ENCODE data around the gene ADARB2. TPM values are rescaled to one million over a fixed set of nuclear protein-coding genes. Genes with fewer than 3 reads are reported as not detected.

Gene ADARB2
- total and polyA plus RNA-seq, 4 donors, result 0.55 to 0.70 (median 0.59) TPM; not detected in 1

DNA sequence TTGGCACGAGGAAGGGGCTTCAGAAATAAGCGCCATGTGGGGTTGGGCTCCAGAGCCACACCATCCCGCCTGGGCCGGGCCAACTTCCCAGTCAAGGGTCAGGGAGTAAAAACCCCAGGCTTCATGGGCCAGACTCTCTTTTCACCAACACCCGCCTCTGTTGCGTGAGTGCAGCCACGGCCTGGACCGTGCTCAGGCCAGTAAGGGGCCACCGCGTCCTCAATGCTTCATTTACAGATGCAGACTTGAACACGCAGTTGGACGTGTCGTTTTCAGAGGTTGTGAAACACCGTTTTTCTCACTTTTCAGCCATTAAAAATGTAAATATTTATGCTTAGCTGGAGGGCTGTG is 520.1 kb downstream of the ADARB2 start:
- H3K4me1 ChIP-seq (ENCODE audit: control insufficient read depth in 4 of 4, insufficient read depth in 4 of 4, low read length in 3 of 4), result no peaks in the 10 kb centered on the region
- WGBS, result 89% methylated on average over 14 of the region's 14 CpGs
- no peak overlapping the region for H3K9ac ChIP-seq (ENCODE audit: low read depth in 1 of 2, low read length in 2 of 2)
- H3K27me3 ChIP-seq (ENCODE audit: control insufficient read depth in 4 of 4, insufficient read depth in 4 of 4, low read length in 3 of 4), result no peaks in the 10 kb centered on the region
- H3K9me3 ChIP-seq (ENCODE audit: control insufficient read depth in 4 of 4, low read length in 3 of 4), result peaks cover 0 to 4% (median 1%) of the 10 kb centered on the region in 4 donors
- DNase-seq (ENCODE audit: low spot score), result no peak
- no peak for TF ChIP-seq YY1 (IDR thresholded peaks at IDR 0.05)
- TF ChIP-seq, protein P1, sequence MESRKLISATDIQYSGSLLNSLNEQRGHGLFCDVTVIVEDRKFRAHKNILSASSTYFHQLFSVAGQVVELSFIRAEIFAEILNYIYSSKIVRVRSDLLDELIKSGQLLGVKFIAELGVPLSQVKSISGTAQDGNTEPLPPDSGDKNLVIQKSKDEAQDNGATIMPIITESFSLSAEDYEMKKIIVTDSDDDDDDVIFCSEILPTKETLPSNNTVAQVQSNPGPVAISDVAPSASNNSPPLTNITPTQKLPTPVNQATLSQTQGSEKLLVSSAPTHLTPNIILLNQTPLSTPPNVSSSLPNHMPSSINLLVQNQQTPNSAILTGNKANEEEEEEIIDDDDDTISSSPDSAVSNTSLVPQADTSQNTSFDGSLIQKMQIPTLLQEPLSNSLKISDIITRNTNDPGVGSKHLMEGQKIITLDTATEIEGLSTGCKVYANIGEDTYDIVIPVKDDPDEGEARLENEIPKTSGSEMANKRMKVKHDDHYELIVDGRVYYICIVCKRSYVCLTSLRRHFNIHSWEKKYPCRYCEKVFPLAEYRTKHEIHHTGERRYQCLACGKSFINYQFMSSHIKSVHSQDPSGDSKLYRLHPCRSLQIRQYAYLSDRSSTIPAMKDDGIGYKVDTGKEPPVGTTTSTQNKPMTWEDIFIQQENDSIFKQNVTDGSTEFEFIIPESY (IDR thresholded peaks at IDR 0.05), result no peak
- TF ChIP-seq FOXA2 (IDR thresholded peaks at IDR 0.05), result no peak
- TF ChIP-seq EGR1 (IDR thresholded peaks at IDR 0.05; ENCODE audit: low read depth in 2 of 2), result no peak
- no peak for TF ChIP-seq HNF4G (IDR thresholded peaks at IDR 0.05)
- TF ChIP-seq SP1 (IDR thresholded peaks at IDR 0.05), result no peak
- TF ChIP-seq HNF4A (conservative IDR thresholded peaks at IDR 0.05), result no peak
- TF ChIP-seq, protein P2, sequence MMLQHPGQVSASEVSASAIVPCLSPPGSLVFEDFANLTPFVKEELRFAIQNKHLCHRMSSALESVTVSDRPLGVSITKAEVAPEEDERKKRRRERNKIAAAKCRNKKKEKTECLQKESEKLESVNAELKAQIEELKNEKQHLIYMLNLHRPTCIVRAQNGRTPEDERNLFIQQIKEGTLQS (IDR thresholded peaks at IDR 0.05), result no peak
- no peak for TF ChIP-seq RXRA (IDR thresholded peaks at IDR 0.05)
- TF ChIP-seq GABPA (IDR thresholded peaks at IDR 0.05 in 1 of 2, conservative IDR thresholded peaks at IDR 0.05 in 1 of 2), result no peak
- no peak for TF ChIP-seq NR2F2 (IDR thresholded peaks at IDR 0.05)
- TF ChIP-seq, protein P3, sequence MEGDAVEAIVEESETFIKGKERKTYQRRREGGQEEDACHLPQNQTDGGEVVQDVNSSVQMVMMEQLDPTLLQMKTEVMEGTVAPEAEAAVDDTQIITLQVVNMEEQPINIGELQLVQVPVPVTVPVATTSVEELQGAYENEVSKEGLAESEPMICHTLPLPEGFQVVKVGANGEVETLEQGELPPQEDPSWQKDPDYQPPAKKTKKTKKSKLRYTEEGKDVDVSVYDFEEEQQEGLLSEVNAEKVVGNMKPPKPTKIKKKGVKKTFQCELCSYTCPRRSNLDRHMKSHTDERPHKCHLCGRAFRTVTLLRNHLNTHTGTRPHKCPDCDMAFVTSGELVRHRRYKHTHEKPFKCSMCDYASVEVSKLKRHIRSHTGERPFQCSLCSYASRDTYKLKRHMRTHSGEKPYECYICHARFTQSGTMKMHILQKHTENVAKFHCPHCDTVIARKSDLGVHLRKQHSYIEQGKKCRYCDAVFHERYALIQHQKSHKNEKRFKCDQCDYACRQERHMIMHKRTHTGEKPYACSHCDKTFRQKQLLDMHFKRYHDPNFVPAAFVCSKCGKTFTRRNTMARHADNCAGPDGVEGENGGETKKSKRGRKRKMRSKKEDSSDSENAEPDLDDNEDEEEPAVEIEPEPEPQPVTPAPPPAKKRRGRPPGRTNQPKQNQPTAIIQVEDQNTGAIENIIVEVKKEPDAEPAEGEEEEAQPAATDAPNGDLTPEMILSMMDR (IDR thresholded peaks at IDR 0.05; ENCODE audit: low read depth, low read length, missing input control), result no peak
- TF ChIP-seq RAD21 (IDR thresholded peaks at IDR 0.05), result no peak
- TF ChIP-seq JUND (IDR thresholded peaks at IDR 0.05), result no peak
- no peaks in the 10 kb centered on the region for H3K36me3 ChIP-seq (ENCODE audit: control insufficient read depth in 4 of 4, insufficient read depth in 3 of 4, low read depth in 1 of 4, low read length in 3 of 4)
- no peak overlapping the region for H3K4me3 ChIP-seq (ENCODE audit: low read depth in 1 of 3, low read length in 3 of 3)
- no peak overlapping the region for H3K27ac ChIP-seq (ENCODE audit: low read depth in 1 of 2, low read length in 2 of 2)

DNA sequence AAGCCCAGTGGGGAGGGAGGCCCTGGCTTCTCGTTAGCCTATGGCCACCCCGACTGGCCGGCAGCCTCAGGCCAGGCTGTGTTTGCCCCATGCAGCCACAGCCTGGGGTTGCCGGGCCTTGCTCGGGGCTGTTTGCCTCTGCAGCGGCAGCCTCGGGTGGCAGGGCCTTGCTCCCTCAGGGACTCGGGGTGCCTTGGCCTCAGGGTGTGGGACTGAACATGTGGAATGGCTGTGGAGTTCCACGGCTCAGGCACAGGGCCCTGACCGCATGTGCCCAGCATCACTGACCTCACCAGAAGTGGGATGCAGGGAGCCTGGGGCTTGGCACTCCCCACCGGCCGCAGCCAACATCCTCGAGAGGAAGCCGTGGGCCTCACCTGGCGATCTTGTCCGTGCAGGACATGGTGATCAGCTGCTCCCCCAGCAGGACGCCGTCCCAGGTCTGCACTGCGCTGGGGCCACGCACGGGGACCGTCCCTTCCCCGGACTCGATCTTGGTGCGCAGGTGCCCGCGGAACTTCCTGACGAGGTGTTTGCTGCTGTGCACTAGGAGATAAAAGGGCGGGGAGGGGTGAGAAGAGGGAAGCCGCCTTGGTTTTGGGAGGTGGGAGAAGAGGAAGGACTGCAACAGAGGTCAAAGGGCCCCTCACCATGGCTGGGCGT is 520.6 kb downstream of the ADARB2 start:
- no peak for DNase-seq (ENCODE audit: low spot score)
- Histone ChIP-seq H3K4me3 (ENCODE audit: low read depth in 1 of 3, low read length in 3 of 3) (no peak overlapping the region), H3K9me3 (ENCODE audit: control insufficient read depth in 4 of 4, low read length in 3 of 4) (peaks cover 0 to 4% (median 1%) of the 10 kb centered on the region in 4 donors), H3K4me1 (ENCODE audit: control insufficient read depth in 4 of 4, insufficient read depth in 4 of 4, low read length in 3 of 4) (no peaks in the 10 kb centered on the region), H3K9ac (ENCODE audit: low read depth in 1 of 2, low read length in 2 of 2) (no peak overlapping the region), H3K27me3 (ENCODE audit: control insufficient read depth in 4 of 4, insufficient read depth in 4 of 4, low read length in 3 of 4) (no peaks in the 10 kb centered on the region), H3K27ac (ENCODE audit: low read depth in 1 of 2, low read length in 2 of 2) (no peak overlapping the region), H3K36me3 (ENCODE audit: control insufficient read depth in 4 of 4, insufficient read depth in 3 of 4, low read depth in 1 of 4, low read length in 3 of 4) (no peaks in the 10 kb centered on the region)
- TF ChIP-seq HNF4A (conservative IDR thresholded peaks at IDR 0.05) (no peak), YY1 (IDR thresholded peaks at IDR 0.05) (no peak), JUND (IDR thresholded peaks at IDR 0.05) (no peak), NR2F2 (IDR thresholded peaks at IDR 0.05) (no peak), EGR1 (IDR thresholded peaks at IDR 0.05; ENCODE audit: low read depth in 2 of 2) (no peak)
- WGBS, result 91% methylated on average over 31 of the region's 31 CpGs
